Upper lobe of left lung (tissue), 4 donors: ENCODE results near the gene PSMD6.

Experiments used
- EP300 ChIP-seq, 4 donors: sonication (generic); formaldehyde crosslinking; IDR thresholded peaks; one replicate each; pipeline ENCODE4 v1.5.1; 2017; ENCODE audit warnings: antibody characterized with exemption in 4 of 4, control low read depth in 2 of 4
- POLR2A ChIP-seq, 4 donors: fragments of 450-650 bp; IDR thresholded peaks; one replicate each; pipeline ENCODE4 v1.5.1; 2016 to 2017; ENCODE audit warnings: antibody characterized with exemption in 4 of 4, mild to moderate bottlenecking in 2 of 4
- TF ChIP-seq, protein P1 (sequence below), 6 experiments: fragments of 450-650 bp in 4 of 6; fragments of 200-600 bp in 2 of 6; sonication (generic) in 2 of 6; IDR thresholded peaks; one replicate each; pipeline ENCODE4 v1.5.1; 2016 to 2019; ENCODE audit warnings: antibody characterized with exemption in 6 of 6

GRCh38 chr3:64047787-64048186, 24.5 kb upstream of the PSMD6 start:
- TF ChIP-seq, protein P1, sequence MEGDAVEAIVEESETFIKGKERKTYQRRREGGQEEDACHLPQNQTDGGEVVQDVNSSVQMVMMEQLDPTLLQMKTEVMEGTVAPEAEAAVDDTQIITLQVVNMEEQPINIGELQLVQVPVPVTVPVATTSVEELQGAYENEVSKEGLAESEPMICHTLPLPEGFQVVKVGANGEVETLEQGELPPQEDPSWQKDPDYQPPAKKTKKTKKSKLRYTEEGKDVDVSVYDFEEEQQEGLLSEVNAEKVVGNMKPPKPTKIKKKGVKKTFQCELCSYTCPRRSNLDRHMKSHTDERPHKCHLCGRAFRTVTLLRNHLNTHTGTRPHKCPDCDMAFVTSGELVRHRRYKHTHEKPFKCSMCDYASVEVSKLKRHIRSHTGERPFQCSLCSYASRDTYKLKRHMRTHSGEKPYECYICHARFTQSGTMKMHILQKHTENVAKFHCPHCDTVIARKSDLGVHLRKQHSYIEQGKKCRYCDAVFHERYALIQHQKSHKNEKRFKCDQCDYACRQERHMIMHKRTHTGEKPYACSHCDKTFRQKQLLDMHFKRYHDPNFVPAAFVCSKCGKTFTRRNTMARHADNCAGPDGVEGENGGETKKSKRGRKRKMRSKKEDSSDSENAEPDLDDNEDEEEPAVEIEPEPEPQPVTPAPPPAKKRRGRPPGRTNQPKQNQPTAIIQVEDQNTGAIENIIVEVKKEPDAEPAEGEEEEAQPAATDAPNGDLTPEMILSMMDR (IDR thresholded peaks at IDR 0.05) = no peak
- TF ChIP-seq POLR2A (IDR thresholded peaks at IDR 0.05) (no peak), EP300 (IDR thresholded peaks at IDR 0.05) (no peak)
